Mesodermal cell (in vitro differentiated cells): ENCODE measurements around the gene CEP20.

Experiments used
- H3K27ac ChIP-seq: 2 replicates; pipeline ENCODE4 v1.7.0; 2013; ENCODE audit warnings: mild to moderate bottlenecking, low read depth, low read length, moderate library complexity; ENCODE audit not compliant: severe bottlenecking
- H3K36me3 ChIP-seq: 2 replicates; pipeline ENCODE4 v1.7.1; 2013; ENCODE audit warnings: mild to moderate bottlenecking, low read length, moderate library complexity; ENCODE audit not compliant: control insufficient read depth, insufficient read depth
- H3K4me1 ChIP-seq: one replicate; pipeline ENCODE4 v1.7.1; 2013; ENCODE audit warnings: mild to moderate bottlenecking, low read length; ENCODE audit not compliant: insufficient read depth, control insufficient read depth, poor library complexity, severe bottlenecking
- H3K4me3 ChIP-seq: 2 replicates; pipeline ENCODE4 v1.7.0; 2013; ENCODE audit warnings: low read length, control low read depth, mild to moderate bottlenecking; ENCODE audit not compliant: insufficient read depth, poor library complexity, severe bottlenecking; ENCODE audit errors: extremely low read depth
- H3K9me3 ChIP-seq: 2 replicates; pipeline ENCODE4 v1.7.1; 2013; ENCODE audit warnings: mild to moderate bottlenecking, low read length, moderate library complexity; ENCODE audit not compliant: control insufficient read depth

Gene CEP20

DNA sequence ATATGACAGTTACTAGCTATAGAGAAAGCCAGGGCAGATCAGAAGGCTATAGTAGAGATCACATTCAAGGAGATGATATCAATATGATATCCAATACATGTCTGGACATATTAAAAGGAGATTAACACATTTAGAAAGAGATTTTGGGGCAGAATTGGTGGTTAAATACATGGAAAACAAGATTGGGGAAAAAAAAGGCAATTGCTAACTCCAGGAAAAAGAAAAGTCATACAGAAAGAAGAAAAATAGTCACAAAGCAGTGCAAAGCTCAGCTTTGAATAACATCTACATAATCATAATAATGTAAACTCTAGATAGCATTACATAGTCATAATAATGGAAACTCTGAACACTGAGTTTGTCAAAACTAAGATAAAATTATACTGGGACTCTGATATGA is 72.2 kb downstream of the CEP20 start:
- Histone ChIP-seq H3K4me1 (no peaks in the 10 kb centered on the region), H3K27ac (no peak overlapping the region), H3K4me3 (no peak overlapping the region), H3K36me3 (no peaks in the 10 kb centered on the region), H3K9me3 (peaks cover 17% of the 10 kb centered on the region)
